ENCODE data around the gene UNC13A.

UNC13A gene

DNA sequence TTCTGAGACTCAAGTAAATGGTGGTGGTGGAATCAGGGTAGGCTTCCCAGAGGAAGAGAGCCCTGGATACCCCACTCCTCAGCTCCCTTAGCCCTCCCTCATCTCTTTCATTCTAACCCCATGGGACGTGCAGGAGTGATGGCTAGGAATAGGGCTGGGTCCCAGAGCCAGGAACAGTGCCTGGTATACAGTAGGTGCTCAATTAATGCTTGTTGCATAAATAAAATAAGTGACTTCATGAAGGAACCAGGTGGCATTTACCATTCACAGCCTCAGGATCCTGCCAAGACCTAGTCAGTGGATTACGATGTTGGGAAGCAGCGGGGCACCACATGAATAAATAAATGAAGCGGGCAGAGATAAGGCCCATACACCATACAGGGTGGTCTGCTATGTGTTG is 3.9 kb downstream of the UNC13A start:
- TF ChIP-seq, protein P1, sequence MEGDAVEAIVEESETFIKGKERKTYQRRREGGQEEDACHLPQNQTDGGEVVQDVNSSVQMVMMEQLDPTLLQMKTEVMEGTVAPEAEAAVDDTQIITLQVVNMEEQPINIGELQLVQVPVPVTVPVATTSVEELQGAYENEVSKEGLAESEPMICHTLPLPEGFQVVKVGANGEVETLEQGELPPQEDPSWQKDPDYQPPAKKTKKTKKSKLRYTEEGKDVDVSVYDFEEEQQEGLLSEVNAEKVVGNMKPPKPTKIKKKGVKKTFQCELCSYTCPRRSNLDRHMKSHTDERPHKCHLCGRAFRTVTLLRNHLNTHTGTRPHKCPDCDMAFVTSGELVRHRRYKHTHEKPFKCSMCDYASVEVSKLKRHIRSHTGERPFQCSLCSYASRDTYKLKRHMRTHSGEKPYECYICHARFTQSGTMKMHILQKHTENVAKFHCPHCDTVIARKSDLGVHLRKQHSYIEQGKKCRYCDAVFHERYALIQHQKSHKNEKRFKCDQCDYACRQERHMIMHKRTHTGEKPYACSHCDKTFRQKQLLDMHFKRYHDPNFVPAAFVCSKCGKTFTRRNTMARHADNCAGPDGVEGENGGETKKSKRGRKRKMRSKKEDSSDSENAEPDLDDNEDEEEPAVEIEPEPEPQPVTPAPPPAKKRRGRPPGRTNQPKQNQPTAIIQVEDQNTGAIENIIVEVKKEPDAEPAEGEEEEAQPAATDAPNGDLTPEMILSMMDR (conservative IDR thresholded peaks at IDR 0.05), result no peak
- H3K27ac ChIP-seq, result no peak overlapping the region

- TF ChIP-seq, protein P1 (conservative IDR thresholded peaks at IDR 0.05), result no peak
- no peak overlapping the region for H3K27ac ChIP-seq
Measured at GRCh38 chr19:17683078-17683477, 5.1 kb downstream of the UNC13A start.

- TF ChIP-seq, protein P1 (conservative IDR thresholded peaks at IDR 0.05), result no peak
- H3K27ac ChIP-seq, result no peak overlapping the region
Measured at GRCh38 chr19:17682273-17682672, 5.9 kb downstream of the UNC13A start.

DNA sequence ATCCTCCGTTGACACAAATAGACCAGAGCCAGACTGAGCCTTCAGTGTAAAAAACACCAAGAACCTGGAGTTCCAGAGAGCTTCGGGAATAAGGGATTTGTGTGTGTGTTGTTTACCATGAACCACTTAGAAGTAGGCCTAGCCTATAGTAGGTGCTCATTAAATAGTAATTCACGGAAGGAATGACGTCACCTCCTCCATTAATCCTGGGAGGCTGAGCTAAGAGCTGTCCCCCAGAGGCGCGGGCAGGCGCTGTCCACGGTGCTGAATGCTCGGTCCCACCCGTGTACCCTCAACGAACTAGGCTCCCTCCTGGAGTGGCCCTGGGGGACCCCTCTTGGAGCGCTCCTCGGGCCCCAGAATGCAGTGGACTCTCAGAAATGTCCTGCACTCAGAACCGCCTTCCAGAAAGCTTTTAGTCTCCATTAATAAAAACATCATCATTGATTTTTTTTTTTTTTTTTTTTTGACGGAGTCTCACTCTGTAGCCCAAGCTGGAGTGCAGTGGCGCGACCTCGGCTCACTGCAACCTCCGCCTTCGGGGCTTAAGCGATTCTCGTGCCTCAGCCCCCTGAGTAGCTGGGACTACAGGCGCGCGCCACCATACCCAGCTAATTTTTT is 6.5 kb downstream of the UNC13A start:
- H3K27ac ChIP-seq, result no peak overlapping the region
- TF ChIP-seq, protein P1 (conservative IDR thresholded peaks at IDR 0.05), result no peak

DNA sequence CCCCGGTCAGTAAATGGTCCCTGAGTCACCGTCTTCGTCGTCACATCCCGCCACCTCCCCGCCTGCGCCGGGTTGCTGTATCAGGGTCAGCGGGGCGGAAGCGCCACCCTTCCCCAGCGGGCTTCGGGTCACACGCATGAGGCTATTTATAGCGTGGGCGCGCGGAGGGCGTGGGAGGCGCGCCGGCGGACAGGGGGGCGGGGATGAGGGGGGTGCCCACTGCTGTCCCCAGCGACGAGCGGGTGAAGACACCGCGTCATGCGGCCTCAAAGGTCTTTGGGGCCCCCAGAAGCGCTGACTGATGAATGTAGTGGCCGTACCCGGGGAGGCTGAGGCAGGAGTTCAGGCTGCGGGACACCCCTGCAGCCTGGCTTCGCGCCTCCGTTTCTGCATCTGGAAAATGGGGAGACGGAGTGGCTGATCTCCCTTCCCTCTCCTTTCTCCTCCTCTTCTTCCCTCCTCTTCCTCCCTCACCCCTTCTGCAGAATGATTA is 7.9 kb downstream of the UNC13A start:
- H3K27ac ChIP-seq, result no peak overlapping the region
- TF ChIP-seq, protein P1 (conservative IDR thresholded peaks at IDR 0.05), result no peak

GRCh38 chr19:17679526-17680229 is 8.5 kb downstream of the UNC13A start:
- TF ChIP-seq, protein P1 (conservative IDR thresholded peaks at IDR 0.05), result no peak
- no peak overlapping the region for H3K27ac ChIP-seq

DNA sequence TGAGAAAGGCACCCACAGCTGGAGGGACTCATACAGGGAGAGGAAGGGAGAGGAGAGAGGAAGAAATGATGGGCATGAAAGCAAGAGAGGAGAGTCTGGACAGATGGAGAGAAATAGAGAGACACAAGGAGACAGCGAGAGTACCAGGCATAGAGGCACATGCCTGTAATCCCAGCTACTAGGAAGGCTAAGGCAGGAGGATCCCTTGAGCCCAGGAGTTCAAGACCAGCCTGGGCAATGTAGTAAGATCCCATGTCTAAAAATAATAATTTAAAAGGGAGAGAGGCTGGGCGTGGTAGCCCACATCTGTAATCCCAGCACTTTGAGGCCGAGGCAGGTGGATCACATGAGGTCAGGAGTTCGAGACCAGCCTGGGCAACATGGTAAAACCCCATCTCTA is 9.3 kb downstream of the UNC13A start:
- TF ChIP-seq, protein P1 (conservative IDR thresholded peaks at IDR 0.05), result no peak
- no peak overlapping the region for H3K27ac ChIP-seq

Data from VCaP (cell line).